ENCODE measurements around the gene YKT6. TPM values are rescaled to one million over a fixed set of nuclear protein-coding genes. Genes with fewer than 3 reads are reported as not detected.

The YKT6 gene
- polyA plus RNA-seq, 1 donor (not counting 4 experiments of a cell fraction or from before 2014, with no cell fraction given), result 148 TPM

- Histone ChIP-seq H3K4me3 (ENCODE audit: control insufficient read depth in 2 of 3, extremely low read depth in 1 of 3, insufficient read depth in 2 of 3, low read depth in 1 of 3, low read length in 3 of 3) (no peak overlapping the region), H3K4me2 (ENCODE audit: control insufficient read depth, extremely low read depth, insufficient read depth, low read depth, low read length) (no peak overlapping the region), H3K9me1 (ENCODE audit: control insufficient read depth, extremely low read depth, insufficient read depth, low read length) (no peaks in the 10 kb centered on the region), H3K79me2 (ENCODE audit: control insufficient read depth, insufficient read depth, low read length) (no peaks in the 10 kb centered on the region), H3K9me3 (ENCODE audit: control insufficient read depth, low read depth, low read length) (no peaks in the 10 kb centered on the region), H2AFZ (ENCODE audit: control insufficient read depth, low read length) (no peak overlapping the region), H3K36me3 (ENCODE audit: control insufficient read depth in 2 of 2, extremely low read depth in 1 of 2, insufficient read depth in 2 of 2, low read length in 2 of 2) (no peaks in the 10 kb centered on the region), H3K4me1 (ENCODE audit: control insufficient read depth, extremely low read depth, insufficient read depth, low read length) (peaks cover 3% of the 10 kb centered on the region), H4K20me1 (ENCODE audit: control insufficient read depth, extremely low read depth, insufficient read depth, low read length) (no peaks in the 10 kb centered on the region), H3K27ac (ENCODE audit: control insufficient read depth, insufficient read depth, low read length) (no peak overlapping the region), H3K27me3 (ENCODE audit: control insufficient read depth, extremely low read depth, insufficient read depth, low read length) (no peaks in the 10 kb centered on the region), H3K9ac (ENCODE audit: control insufficient read depth, extremely low read depth, insufficient read depth, low read length) (no peak overlapping the region)
- FAIRE-seq, result no peak
- TF ChIP-seq, protein P1, sequence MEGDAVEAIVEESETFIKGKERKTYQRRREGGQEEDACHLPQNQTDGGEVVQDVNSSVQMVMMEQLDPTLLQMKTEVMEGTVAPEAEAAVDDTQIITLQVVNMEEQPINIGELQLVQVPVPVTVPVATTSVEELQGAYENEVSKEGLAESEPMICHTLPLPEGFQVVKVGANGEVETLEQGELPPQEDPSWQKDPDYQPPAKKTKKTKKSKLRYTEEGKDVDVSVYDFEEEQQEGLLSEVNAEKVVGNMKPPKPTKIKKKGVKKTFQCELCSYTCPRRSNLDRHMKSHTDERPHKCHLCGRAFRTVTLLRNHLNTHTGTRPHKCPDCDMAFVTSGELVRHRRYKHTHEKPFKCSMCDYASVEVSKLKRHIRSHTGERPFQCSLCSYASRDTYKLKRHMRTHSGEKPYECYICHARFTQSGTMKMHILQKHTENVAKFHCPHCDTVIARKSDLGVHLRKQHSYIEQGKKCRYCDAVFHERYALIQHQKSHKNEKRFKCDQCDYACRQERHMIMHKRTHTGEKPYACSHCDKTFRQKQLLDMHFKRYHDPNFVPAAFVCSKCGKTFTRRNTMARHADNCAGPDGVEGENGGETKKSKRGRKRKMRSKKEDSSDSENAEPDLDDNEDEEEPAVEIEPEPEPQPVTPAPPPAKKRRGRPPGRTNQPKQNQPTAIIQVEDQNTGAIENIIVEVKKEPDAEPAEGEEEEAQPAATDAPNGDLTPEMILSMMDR (optimal IDR thresholded peaks at IDR 0.05 in 1 of 3, IDR thresholded peaks at IDR 0.05 in 1 of 3, conservative IDR thresholded peaks at IDR 0.05 in 1 of 3; ENCODE audit: extremely low read depth in 1 of 3, insufficient read depth in 2 of 3, low read length in 3 of 3), result no peak
- TF ChIP-seq EZH2 (IDR thresholded peaks at IDR 0.05; ENCODE audit: low read length), result no peak
- dilution Hi-C loops (cut with MboI; ENCODE audit: extremely low pct_ligation_motif_present, low sequenced_read_pairs), result no loop called here
- DNase-seq (ENCODE audit: low read depth, low spot score), result no peak
Observed at GRCh38 chr7:44236333-44236728, 35.6 kb downstream of the YKT6 start.

DNA sequence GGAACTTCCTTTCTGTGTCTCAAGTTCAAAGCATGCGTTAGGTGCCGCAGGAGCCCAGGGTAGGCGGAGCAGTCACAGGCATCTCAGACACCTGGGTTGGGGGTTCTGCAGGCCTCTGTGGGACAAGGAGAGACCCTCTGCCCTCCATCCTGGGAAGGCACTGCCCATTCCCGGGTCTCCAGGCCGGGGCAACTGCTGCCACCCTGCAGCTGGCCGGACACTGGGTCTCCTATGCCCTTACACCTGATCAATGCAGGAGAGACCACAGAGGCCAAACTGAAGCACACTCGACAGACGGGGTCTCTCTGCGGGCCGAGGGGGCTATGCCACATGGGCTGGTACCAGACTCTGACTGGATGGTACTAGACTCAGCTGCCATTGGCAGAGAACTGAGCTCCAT is 36.9 kb downstream of the YKT6 start:
- Histone ChIP-seq H3K27ac (ENCODE audit: control insufficient read depth, insufficient read depth, low read length) (no peak overlapping the region), H3K4me3 (ENCODE audit: control insufficient read depth in 2 of 3, extremely low read depth in 1 of 3, insufficient read depth in 2 of 3, low read depth in 1 of 3, low read length in 3 of 3) (no peak overlapping the region), H3K9ac (ENCODE audit: control insufficient read depth, extremely low read depth, insufficient read depth, low read length) (no peak overlapping the region), H4K20me1 (ENCODE audit: control insufficient read depth, extremely low read depth, insufficient read depth, low read length) (no peaks in the 10 kb centered on the region), H3K9me1 (ENCODE audit: control insufficient read depth, extremely low read depth, insufficient read depth, low read length) (no peaks in the 10 kb centered on the region), H3K9me3 (ENCODE audit: control insufficient read depth, low read depth, low read length) (no peaks in the 10 kb centered on the region), H3K4me1 (ENCODE audit: control insufficient read depth, extremely low read depth, insufficient read depth, low read length) (peaks cover 3% of the 10 kb centered on the region), H3K79me2 (ENCODE audit: control insufficient read depth, insufficient read depth, low read length) (no peaks in the 10 kb centered on the region), H3K36me3 (ENCODE audit: control insufficient read depth in 2 of 2, extremely low read depth in 1 of 2, insufficient read depth in 2 of 2, low read length in 2 of 2) (no peaks in the 10 kb centered on the region), H2AFZ (ENCODE audit: control insufficient read depth, low read length) (no peak overlapping the region), H3K27me3 (ENCODE audit: control insufficient read depth, extremely low read depth, insufficient read depth, low read length) (no peaks in the 10 kb centered on the region), H3K4me2 (ENCODE audit: control insufficient read depth, extremely low read depth, insufficient read depth, low read depth, low read length) (no peak overlapping the region)
- TF ChIP-seq, protein P1 (optimal IDR thresholded peaks at IDR 0.05 in 1 of 3, IDR thresholded peaks at IDR 0.05 in 1 of 3, conservative IDR thresholded peaks at IDR 0.05 in 1 of 3; ENCODE audit: extremely low read depth in 1 of 3, insufficient read depth in 2 of 3, low read length in 3 of 3), result no peak
- no peak for TF ChIP-seq EZH2 (IDR thresholded peaks at IDR 0.05; ENCODE audit: low read length)
- dilution Hi-C loops (cut with MboI; ENCODE audit: extremely low pct_ligation_motif_present, low sequenced_read_pairs), result no loop called here
- FAIRE-seq (no peak), DNase-seq (ENCODE audit: low read depth, low spot score) (no peak)

Measured in keratinocyte (primary cell).